Neural progenitor cell (in vitro differentiated cells): ENCODE results near the gene SLC5A2. TPM values are rescaled to one million over a fixed set of nuclear protein-coding genes. Genes with fewer than 3 reads are reported as not detected.
"Not testable (repeated sequence)": the region's sequence is repeated elsewhere in the genome, so short reads cannot be mapped to it uniquely, and the experiment has no call there.

ENCODE experiments used
- DNase-seq: peaks from one replicate; pipeline ENCODE4 v3.0.0-alpha.2; 2016; ENCODE audit warnings: low spot score
- H2AFZ ChIP-seq: fragments of 200-600 bp; sonication (generic); replicated peaks from 2 replicates; pipeline ENCODE4 v1.6.1; 2016; ENCODE audit warnings: antibody characterized with exemption
- H3F3A ChIP-seq: fragments of 200-600 bp; sonication (generic); 2 replicates; pipeline ENCODE4 v1.6.1; 2016; ENCODE audit warnings: antibody characterized with exemption, low read depth
- H3K27ac ChIP-seq: fragments of 200-600 bp; sonication (generic); 2 replicates; pipeline ENCODE4 v1.5.1; 2016; ENCODE audit warnings: mild to moderate bottlenecking
- H3K27me3 ChIP-seq: fragments of 200-600 bp; sonication (generic); 2 replicates; pipeline ENCODE4 v1.6.1; 2016; ENCODE audit warnings: mild to moderate bottlenecking, moderate library complexity
- H3K36me3 ChIP-seq: fragments of 200-600 bp; sonication (generic); 2 replicates; pipeline ENCODE4 v1.5.1; 2016
- H3K4me1 ChIP-seq: fragments of 200-600 bp; sonication (generic); 2 replicates; pipeline ENCODE4 v1.6.1; 2016; ENCODE audit warnings: mixed run types
- H3K4me2 ChIP-seq: fragments of 200-600 bp; sonication (generic); 2 replicates; pipeline ENCODE4 v1.6.1; 2016
- H3K4me3 ChIP-seq: fragments of 200-600 bp; sonication (generic); 2 replicates; pipeline ENCODE4 v1.5.1; 2016
- H3K79me2 ChIP-seq: fragments of 200-600 bp; sonication (generic); 2 replicates; pipeline ENCODE4 v1.6.1; 2016; ENCODE audit warnings: low read depth
- H3K9ac ChIP-seq: fragments of 200-600 bp; sonication (generic); 2 replicates; pipeline ENCODE4 v1.6.1; 2016
- H3K9me3 ChIP-seq: fragments of 200-600 bp; sonication (generic); 2 replicates; pipeline ENCODE4 v1.5.1; 2016; ENCODE audit warnings: low read depth
- H4K20me1 ChIP-seq: fragments of 200-600 bp; sonication (generic); 2 replicates; pipeline ENCODE4 v1.6.1; 2016; ENCODE audit warnings: low read depth
- H3K27ac Mint-ChIP-seq: 3 replicates; pipeline ENCODE4 v1.8.0; 2021; ENCODE audit warnings: mixed read lengths
- H3K27me3 Mint-ChIP-seq: 2 replicates; pipeline ENCODE4 v1.8.0; 2022; ENCODE audit warnings: low read depth, mild to moderate bottlenecking, inconsistent platforms, moderate library complexity, mixed read lengths; ENCODE audit not compliant: insufficient read depth
- H3K36me3 Mint-ChIP-seq: 3 replicates; pipeline ENCODE4 v1.8.0; 2021; ENCODE audit warnings: mixed read lengths
- H3K4me1 Mint-ChIP-seq: 3 replicates; pipeline ENCODE4 v1.8.0; 2021; ENCODE audit warnings: mixed read lengths
- H3K4me3 Mint-ChIP-seq: 3 replicates; pipeline ENCODE4 v1.8.0; 2021; ENCODE audit warnings: mild to moderate bottlenecking, moderate library complexity, mixed read lengths
- H3K9me3 Mint-ChIP-seq: 3 replicates; pipeline ENCODE4 v1.8.0; 2020; ENCODE audit warnings: mixed read lengths
- EZH2 ChIP-seq: fragments of 200-600 bp; sonication (generic); IDR thresholded peaks from 2 replicates; pipeline ENCODE4 v1.6.1; 2017; ENCODE audit warnings: antibody characterized with exemption, mild to moderate bottlenecking, moderate library complexity
- EZH2phosphoT487 ChIP-seq: fragments of 200-600 bp; sonication (generic); IDR thresholded peaks from 2 replicates; pipeline ENCODE4 v1.6.1; 2017; ENCODE audit warnings: antibody characterized with exemption
- total RNA-seq: library from RNA; depleted of rRNA; stranded (reverse); fragments of >200 nt; gene quantifications from 2 replicates; pipeline ENCODE4 v1.2.3, GENCODE V29; 2015; ENCODE audit warnings: low replicate concordance
- TF ChIP-seq, protein P1 (sequence below): fragments of 200-600 bp; sonication (generic); IDR thresholded peaks from 2 replicates; pipeline ENCODE4 v1.5.1; 2017; ENCODE audit warnings: antibody characterized with exemption, mild to moderate bottlenecking

Gene SLC5A2
- total RNA-seq, 1 donor from 2014 or later: not detected

DNA sequence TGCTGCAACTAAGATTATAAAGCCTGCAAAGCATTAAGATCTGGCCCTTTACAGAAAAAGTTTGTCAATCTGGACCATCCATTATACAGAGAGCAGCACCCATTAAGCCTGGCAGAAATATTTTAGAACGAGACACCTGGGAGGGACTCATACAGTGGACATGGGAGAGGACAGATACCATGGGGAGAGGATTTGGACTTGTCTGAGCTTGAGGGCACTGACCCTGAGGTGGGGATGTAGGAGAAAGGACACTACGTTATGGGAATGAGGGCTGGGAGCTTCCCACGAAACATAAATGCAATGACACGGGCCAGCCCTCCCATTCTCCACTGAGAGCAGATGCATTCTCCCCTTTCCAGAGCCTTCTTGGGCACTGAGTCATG, 19.0 kb downstream of the SLC5A2 start:
- DNase-seq: no peak
- H3K36me3 ChIP-seq: no peaks in the 10 kb centered on the region
- no peak for TF ChIP-seq EZH2phosphoT487
- TF ChIP-seq EZH2: no peak
- Mint-ChIP-seq H3K27me3 (no peaks in the 10 kb centered on the region), H3K4me1 (peaks cover 4% of the 10 kb centered on the region), H3K9me3 (no peaks in the 10 kb centered on the region), H3K4me3 (no peak overlapping the region), H3K36me3 (peaks cover 13% of the 10 kb centered on the region), H3K27ac (no peak overlapping the region)
- H3K27me3 ChIP-seq: no peaks in the 10 kb centered on the region
- H3K9ac ChIP-seq: no peak overlapping the region
- H2AFZ ChIP-seq: no peak overlapping the region
- H3K4me3 ChIP-seq: no peak overlapping the region
- H3K9me3 ChIP-seq: no peaks in the 10 kb centered on the region
- H3K27ac ChIP-seq: no peak overlapping the region
- no peak overlapping the region for H3K4me2 ChIP-seq
- H3K79me2 ChIP-seq: peaks cover 4% of the 10 kb centered on the region
- H4K20me1 ChIP-seq: peaks cover 3% of the 10 kb centered on the region
- H3F3A ChIP-seq: no peaks in the 10 kb centered on the region
- peaks cover 2% of the 10 kb centered on the region for H3K4me1 ChIP-seq

DNA sequence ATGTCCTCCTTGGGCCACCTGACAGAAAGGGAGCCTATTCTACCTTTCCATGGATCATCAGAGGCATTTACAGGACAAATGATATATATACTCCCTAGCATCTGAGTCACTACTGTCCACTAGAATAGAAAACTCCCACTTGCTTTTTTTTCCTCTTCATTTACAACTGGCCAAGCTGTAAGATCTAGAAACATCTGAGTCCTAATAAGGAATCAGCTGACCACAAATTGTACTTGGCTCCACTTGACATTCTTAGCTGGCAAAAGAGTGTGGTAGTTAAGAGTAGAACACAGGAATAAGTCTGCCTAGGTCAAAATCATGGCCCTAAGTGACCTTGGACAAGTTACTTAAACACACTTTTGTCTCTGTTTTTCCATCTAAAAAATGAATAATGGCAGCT, 20.1 kb downstream of the SLC5A2 start:
- H3K4me3 Mint-ChIP-seq: no peak overlapping the region
- peaks cover 5% of the 10 kb centered on the region for H3K27me3 Mint-ChIP-seq
- Histone ChIP-seq H3K4me3 (no peak overlapping the region), H2AFZ (no peak overlapping the region), H3K79me2 (peaks cover 15% of the 10 kb centered on the region), H3K9ac (no peak overlapping the region), H3K9me3 (no peaks in the 10 kb centered on the region), H3K27ac (no peak overlapping the region), H3K4me2 (no peak overlapping the region), H4K20me1 (peaks cover 3% of the 10 kb centered on the region), H3F3A (no peaks in the 10 kb centered on the region), H3K36me3 (no peaks in the 10 kb centered on the region), H3K27me3 (no peaks in the 10 kb centered on the region), H3K4me1 (peaks cover 6% of the 10 kb centered on the region)
- H3K36me3 Mint-ChIP-seq: peaks cover 6% of the 10 kb centered on the region
- TF ChIP-seq EZH2phosphoT487: no peak
- TF ChIP-seq EZH2: no peak
- TF ChIP-seq, protein P1, sequence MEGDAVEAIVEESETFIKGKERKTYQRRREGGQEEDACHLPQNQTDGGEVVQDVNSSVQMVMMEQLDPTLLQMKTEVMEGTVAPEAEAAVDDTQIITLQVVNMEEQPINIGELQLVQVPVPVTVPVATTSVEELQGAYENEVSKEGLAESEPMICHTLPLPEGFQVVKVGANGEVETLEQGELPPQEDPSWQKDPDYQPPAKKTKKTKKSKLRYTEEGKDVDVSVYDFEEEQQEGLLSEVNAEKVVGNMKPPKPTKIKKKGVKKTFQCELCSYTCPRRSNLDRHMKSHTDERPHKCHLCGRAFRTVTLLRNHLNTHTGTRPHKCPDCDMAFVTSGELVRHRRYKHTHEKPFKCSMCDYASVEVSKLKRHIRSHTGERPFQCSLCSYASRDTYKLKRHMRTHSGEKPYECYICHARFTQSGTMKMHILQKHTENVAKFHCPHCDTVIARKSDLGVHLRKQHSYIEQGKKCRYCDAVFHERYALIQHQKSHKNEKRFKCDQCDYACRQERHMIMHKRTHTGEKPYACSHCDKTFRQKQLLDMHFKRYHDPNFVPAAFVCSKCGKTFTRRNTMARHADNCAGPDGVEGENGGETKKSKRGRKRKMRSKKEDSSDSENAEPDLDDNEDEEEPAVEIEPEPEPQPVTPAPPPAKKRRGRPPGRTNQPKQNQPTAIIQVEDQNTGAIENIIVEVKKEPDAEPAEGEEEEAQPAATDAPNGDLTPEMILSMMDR: no peak
- peaks cover 11% of the 10 kb centered on the region for H3K4me1 Mint-ChIP-seq
- no peak overlapping the region for H3K27ac Mint-ChIP-seq
- DNase-seq: no peak
- no peaks in the 10 kb centered on the region for H3K9me3 Mint-ChIP-seq

DNA sequence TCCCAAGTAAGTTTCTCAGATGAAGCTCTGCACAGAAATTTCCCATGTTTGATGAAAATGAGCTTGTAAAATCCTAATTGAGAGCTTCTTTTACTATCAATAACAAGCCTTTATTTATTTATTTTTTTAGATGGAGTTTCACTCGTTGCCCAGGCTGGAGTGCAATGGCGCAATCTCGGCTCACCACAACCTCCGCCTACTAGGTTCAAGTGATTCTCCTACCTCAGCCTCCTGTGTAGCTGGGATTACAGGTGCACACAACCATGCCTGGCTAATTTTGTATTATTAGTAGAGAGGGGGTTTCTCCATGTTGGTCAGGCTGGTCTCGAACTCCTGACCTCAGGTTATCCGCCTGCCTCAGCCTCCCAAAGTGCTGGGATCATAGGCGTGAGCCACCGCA, 20.6 kb downstream of the SLC5A2 start:
- H3K27ac Mint-ChIP-seq, DNase-seq, H3K27me3 Mint-ChIP-seq, H3K4me3 ChIP-seq, H3K9ac ChIP-seq, H3K9me3 Mint-ChIP-seq, H3K36me3 Mint-ChIP-seq, H3K4me3 Mint-ChIP-seq, H3K27me3 ChIP-seq, H3K27ac ChIP-seq, H3K9me3 ChIP-seq, H3K4me1 ChIP-seq, H2AFZ ChIP-seq, H3F3A ChIP-seq, H4K20me1 ChIP-seq, H3K36me3 ChIP-seq, H3K4me2 ChIP-seq: not testable (repeated sequence)
- peaks cover 11% of the 10 kb centered on the region for H3K4me1 Mint-ChIP-seq
- peaks cover 15% of the 10 kb centered on the region for H3K79me2 ChIP-seq

DNA sequence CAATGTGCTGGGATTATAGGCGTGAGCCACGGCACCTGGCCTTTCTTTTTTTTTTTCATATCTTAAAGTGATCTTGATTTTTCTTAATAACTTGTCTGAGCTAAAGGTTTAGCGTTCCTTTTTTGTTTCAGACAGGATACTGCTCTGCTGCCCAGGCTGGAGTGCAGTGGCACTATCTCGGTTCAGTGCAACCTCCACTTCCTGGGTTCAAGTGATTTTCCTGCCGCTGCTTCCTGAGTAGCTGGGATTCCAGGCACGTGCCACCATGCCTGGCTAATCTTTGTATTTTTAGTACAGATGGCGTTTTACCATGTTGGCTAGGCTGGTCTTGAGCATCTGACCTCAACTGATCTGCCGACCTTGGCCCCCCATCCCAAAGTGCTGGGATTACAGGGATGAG, 21.2 kb downstream of the SLC5A2 start:
- no peak overlapping the region for H3K4me2 ChIP-seq
- H3K36me3 ChIP-seq: no peaks in the 10 kb centered on the region
- no peaks in the 10 kb centered on the region for H3F3A ChIP-seq
- no peaks in the 10 kb centered on the region for H3K9me3 ChIP-seq
- H3K9me3 Mint-ChIP-seq: no peaks in the 10 kb centered on the region
- H3K36me3 Mint-ChIP-seq: peaks cover 3% of the 10 kb centered on the region
- H3K27ac ChIP-seq: no peak overlapping the region
- H3K79me2 ChIP-seq: peaks cover 15% of the 10 kb centered on the region
- H3K4me1 Mint-ChIP-seq: peaks cover 17% of the 10 kb centered on the region
- TF ChIP-seq, protein P1: no peak
- TF ChIP-seq EZH2 (no peak), EZH2phosphoT487 (no peak)
- no peak overlapping the region for H3K27ac Mint-ChIP-seq
- peaks cover 8% of the 10 kb centered on the region for H3K4me1 ChIP-seq
- H3K27me3 Mint-ChIP-seq: peaks cover 5% of the 10 kb centered on the region
- H3K4me3 ChIP-seq: no peak overlapping the region
- H3K27me3 ChIP-seq: no peaks in the 10 kb centered on the region
- H3K9ac ChIP-seq: no peak overlapping the region
- H4K20me1 ChIP-seq: peaks cover 3% of the 10 kb centered on the region
- H2AFZ ChIP-seq: no peak overlapping the region
- H3K4me3 Mint-ChIP-seq: no peak overlapping the region
- DNase-seq: no peak
